ENCODE measurements around the gene ABHD17A. TPM values are rescaled to one million over a fixed set of nuclear protein-coding genes. Genes with fewer than 3 reads are reported as not detected.

ABHD17A gene
- total RNA-seq, 1 experiment from 2014 or later, result 68.2 TPM

GRCh38 chr19:1850809-1851653, 34.3 kb downstream of the ABHD17A start:
- TF ChIP-seq CTCF (IDR thresholded peaks at IDR 0.05 in 2 of 3, conservative IDR thresholded peaks at IDR 0.05 in 1 of 3; ENCODE audit: borderline replicate concordance in 1 of 3, insufficient read depth in 1 of 3, low read depth in 2 of 3, low read length in 2 of 3), result peak in 2 of 3 experiments; percentile 41 to 53; a peak in 3 of 6 replicates
- no peak for TF ChIP-seq FOSL1 (IDR thresholded peaks at IDR 0.05; ENCODE audit: low read depth)
- TF ChIP-seq EZH2 (IDR thresholded peaks at IDR 0.05), result no peak
- H3K9me2 ChIP-seq (ENCODE audit: insufficient read depth), result no peaks in the 10 kb centered on the region
- H4K20me1 ChIP-seq (ENCODE audit: insufficient read depth), result peaks cover 14% of the 10 kb centered on the region; the same call in 1 of the 2 replicates
- peaks cover 0 to 11% of the 10 kb centered on the region in 2 experiments; a peak in 1 of 4 replicates for H3K36me3 ChIP-seq (ENCODE audit: control insufficient read depth in 1 of 2, insufficient read depth in 2 of 2, low read length in 2 of 2)
- H3K4me2 ChIP-seq (ENCODE audit: low read length), result no peak overlapping the region
- ChIA-PET POLR2A (no interaction called here), CTCF (no interaction called here), RAD21 (ENCODE audit: low non-redundant PET in 1 of 2, low total read pairs in 2 of 2, uncharacterized antibody in 2 of 2, unreplicated experiment in 2 of 2) (no interaction called here)
- peaks cover 71% of the 10 kb centered on the region for H3K79me2 ChIP-seq (ENCODE audit: insufficient read depth, low read length)
- no peak overlapping the region for H2AFZ ChIP-seq (ENCODE audit: low read depth, low read length, poor library complexity, severe bottlenecking)
- no TSS peak for BruUV-seq (replicated peaks)
- no peak overlapping the region for H3K27ac ChIP-seq (ENCODE audit: low read depth, low read length)
- H3K4me1 ChIP-seq (ENCODE audit: control insufficient read depth in 1 of 2, insufficient read depth in 2 of 2, low read length in 2 of 2), result peaks cover 50 to 65% of the 10 kb centered on the region in 2 experiments
- no peak for DNase-seq (ENCODE audit: low read depth, low spot score)
- intact Hi-C loops (cut with micrococcal nuclease), result no loop called here
- no peak overlapping the region for H3K4me3 ChIP-seq (replicated peaks in 1 of 2; ENCODE audit: low read depth in 1 of 2, low read length in 2 of 2)
- H3K9me3 ChIP-seq (ENCODE audit: control insufficient read depth in 1 of 2, insufficient read depth in 1 of 2, low read depth in 1 of 2, low read length in 2 of 2), result no peaks in the 10 kb centered on the region
- no peak overlapping the region for H3K9ac ChIP-seq (ENCODE audit: low read length)
- H3K27me3 ChIP-seq (ENCODE audit: insufficient read depth, low read length), result no peaks in the 10 kb centered on the region
- no peak for ATAC-seq

GRCh38 chr19:1849886-1850398, 35.4 kb downstream of the ABHD17A start:
- ChIA-PET CTCF (interaction anchor here (1.4 to 1.5 kb wide), 3 partner anchors 11 to 24 kb away, joined by 4 to 10 read pairs (median 6); no protein-coding TSS in a partner anchor), POLR2A (interaction anchor here (1.5 kb wide), 1 partner anchor 8 kb away, joined by 3 read pairs; no protein-coding TSS in a partner anchor), RAD21 (ENCODE audit: low non-redundant PET in 1 of 2, low total read pairs in 2 of 2, uncharacterized antibody in 2 of 2, unreplicated experiment in 2 of 2) (no interaction called here)
- H3K36me3 ChIP-seq (ENCODE audit: control insufficient read depth in 1 of 2, insufficient read depth in 2 of 2, low read length in 2 of 2), result peaks cover 0 to 11% of the 10 kb centered on the region in 2 experiments; a peak in 1 of 4 replicates
- no TSS peak for BruUV-seq (replicated peaks)
- H3K4me2 ChIP-seq (ENCODE audit: low read length), result no peak overlapping the region
- DNase-seq (ENCODE audit: low read depth, low spot score), result no peak
- no peaks in the 10 kb centered on the region for H3K9me3 ChIP-seq (ENCODE audit: control insufficient read depth in 1 of 2, insufficient read depth in 1 of 2, low read depth in 1 of 2, low read length in 2 of 2)
- H3K27ac ChIP-seq (ENCODE audit: low read depth, low read length), result peak overlapping the region; percentile 19; the same call in 1 of the 2 replicates
- no peak overlapping the region for H3K9ac ChIP-seq (ENCODE audit: low read length)
- H3K79me2 ChIP-seq (ENCODE audit: insufficient read depth, low read length), result peaks cover 71% of the 10 kb centered on the region
- no peak for ATAC-seq
- no peak for TF ChIP-seq REST (IDR thresholded peaks at IDR 0.05; ENCODE audit: low read depth)
- intact Hi-C loops (cut with micrococcal nuclease), result no loop called here
- H3K27me3 ChIP-seq (ENCODE audit: insufficient read depth, low read length), result no peaks in the 10 kb centered on the region
- H4K20me1 ChIP-seq (ENCODE audit: insufficient read depth), result peaks cover 12% of the 10 kb centered on the region; the same call in 1 of the 2 replicates
- no peak overlapping the region for H3K4me3 ChIP-seq (replicated peaks in 1 of 2; ENCODE audit: low read depth in 1 of 2, low read length in 2 of 2)
- H3K4me1 ChIP-seq (ENCODE audit: control insufficient read depth in 1 of 2, insufficient read depth in 2 of 2, low read length in 2 of 2), result peaks cover 45 to 59% of the 10 kb centered on the region in 2 experiments
- no peaks in the 10 kb centered on the region for H3K9me2 ChIP-seq (ENCODE audit: insufficient read depth)
- H2AFZ ChIP-seq (ENCODE audit: low read depth, low read length, poor library complexity, severe bottlenecking), result no peak overlapping the region
